MCF 10A (cell line): ENCODE results near the gene TCL1A. TPM values are rescaled to one million over a fixed set of nuclear protein-coding genes. Genes with fewer than 3 reads are reported as not detected.
"Not testable (repeated sequence)": the region's sequence is repeated elsewhere in the genome, so short reads cannot be mapped to it uniquely, and the experiment has no call there.

Source experiments
- BruUV-seq: library from RNA; stranded (reverse); fragments of 400-500 nt; replicated peaks from 2 replicates; lab custom pipeline; 2021; lab: Mats Ljungman, UMichigan
- CTCF ChIA-PET: fragments of 300-600 bp; sonication (Branson Sonifier 250); formaldehyde crosslinking; extraction: SDS; loops from one replicate; lab custom pipeline; 2021; ENCODE audit warnings: antibody characterized with exemption, inconsistent platforms; lab: Yijun Ruan, JAX
- POLR2A ChIA-PET: fragments of 300-600, 350-650 bp; sonication (Branson Sonifier 250); formaldehyde crosslinking; extraction: SDS; loops from one replicate; lab custom pipeline; 2020; ENCODE audit warnings: antibody characterized with exemption, inconsistent platforms; lab: Yijun Ruan, JAX
- DNase-seq: peaks from one replicate; pipeline ENCODE4 v3.0.0-alpha.2; 2018; ENCODE audit not compliant: unreplicated experiment
- H3K27ac Mint-ChIP-seq: one replicate; pipeline ENCODE4 v1.8.0; 2022; ENCODE audit warnings: mild to moderate bottlenecking, low read depth, mixed read lengths; ENCODE audit not compliant: unreplicated experiment
- H3K27me3 Mint-ChIP-seq: one replicate; pipeline ENCODE4 v1.8.0; 2022; ENCODE audit warnings: mixed read lengths; ENCODE audit not compliant: insufficient read depth, unreplicated experiment
- H3K36me3 Mint-ChIP-seq: one replicate; pipeline ENCODE4 v1.8.0; 2022; ENCODE audit warnings: mild to moderate bottlenecking, moderate library complexity, mixed read lengths; ENCODE audit not compliant: insufficient read depth, unreplicated experiment
- H3K4me1 Mint-ChIP-seq: one replicate; pipeline ENCODE4 v1.8.0; 2022; ENCODE audit warnings: mixed read lengths; ENCODE audit not compliant: insufficient read depth, unreplicated experiment
- H3K4me3 Mint-ChIP-seq: one replicate; pipeline ENCODE4 v1.8.0; 2022; ENCODE audit warnings: mild to moderate bottlenecking, moderate library complexity, mixed read lengths; ENCODE audit not compliant: unreplicated experiment
- H3K9me3 Mint-ChIP-seq: one replicate; pipeline ENCODE4 v1.8.0; 2022; ENCODE audit warnings: mixed read lengths; ENCODE audit not compliant: unreplicated experiment
- intact Hi-C: fragments of 100-400 bp; cut with micrococcal nuclease; formaldehyde crosslinking; loops from 2 replicates; pipeline ENCODE4 v1.14.1; 2022
- total RNA-seq: library from RNA; stranded (reverse); gene quantifications from 2 replicates; pipeline ENCODE4 v1.2.3, GENCODE V29; 2022
- TF ChIP-seq, protein P1 (sequence below): fragments of 200-600 bp; IDR thresholded peaks from one replicate; pipeline ENCODE4 v1.8.0; 2022; ENCODE audit warnings: antibody characterized with exemption, mild to moderate bottlenecking; ENCODE audit not compliant: unreplicated experiment

TCL1A gene
- total RNA-seq, 1 experiment from 2014 or later: not detected

DNA sequence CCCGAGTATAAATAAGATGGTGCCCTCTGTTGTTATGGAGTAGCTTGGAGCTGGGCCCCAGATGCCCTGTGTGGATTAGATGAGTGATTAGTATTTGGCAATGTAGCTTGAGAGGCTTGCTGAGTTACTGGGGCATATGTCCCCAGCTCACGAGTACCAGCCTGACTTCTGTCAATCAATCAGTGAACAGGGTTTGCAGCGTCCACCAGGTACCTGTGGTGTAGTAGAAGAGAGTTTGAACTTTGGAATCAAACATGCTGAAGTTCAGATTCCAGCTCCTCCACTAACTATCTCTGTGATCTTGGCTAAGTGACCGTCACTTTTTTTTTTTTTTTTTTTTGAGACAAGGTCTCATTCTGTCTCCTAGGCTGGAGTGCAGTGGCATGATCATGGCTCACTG, 39.3 kb downstream of the TCL1A start:
- no peaks in the 10 kb centered on the region for H3K9me3 Mint-ChIP-seq
- peaks cover 93% of the 10 kb centered on the region for H3K27me3 Mint-ChIP-seq
- ChIA-PET POLR2A (no interaction called here), CTCF (interaction anchor here (0.6 to 0.8 kb wide), 3 partner anchors 65 to 1369 kb away, joined by 3 read pairs; no protein-coding TSS in a partner anchor)
- DNase-seq: no peak
- no peak overlapping the region for H3K27ac Mint-ChIP-seq
- no peaks in the 10 kb centered on the region for H3K4me1 Mint-ChIP-seq
- H3K4me3 Mint-ChIP-seq: no peak overlapping the region
- no peaks in the 10 kb centered on the region for H3K36me3 Mint-ChIP-seq
- intact Hi-C loops: no loop called here
- TF ChIP-seq, protein P1, sequence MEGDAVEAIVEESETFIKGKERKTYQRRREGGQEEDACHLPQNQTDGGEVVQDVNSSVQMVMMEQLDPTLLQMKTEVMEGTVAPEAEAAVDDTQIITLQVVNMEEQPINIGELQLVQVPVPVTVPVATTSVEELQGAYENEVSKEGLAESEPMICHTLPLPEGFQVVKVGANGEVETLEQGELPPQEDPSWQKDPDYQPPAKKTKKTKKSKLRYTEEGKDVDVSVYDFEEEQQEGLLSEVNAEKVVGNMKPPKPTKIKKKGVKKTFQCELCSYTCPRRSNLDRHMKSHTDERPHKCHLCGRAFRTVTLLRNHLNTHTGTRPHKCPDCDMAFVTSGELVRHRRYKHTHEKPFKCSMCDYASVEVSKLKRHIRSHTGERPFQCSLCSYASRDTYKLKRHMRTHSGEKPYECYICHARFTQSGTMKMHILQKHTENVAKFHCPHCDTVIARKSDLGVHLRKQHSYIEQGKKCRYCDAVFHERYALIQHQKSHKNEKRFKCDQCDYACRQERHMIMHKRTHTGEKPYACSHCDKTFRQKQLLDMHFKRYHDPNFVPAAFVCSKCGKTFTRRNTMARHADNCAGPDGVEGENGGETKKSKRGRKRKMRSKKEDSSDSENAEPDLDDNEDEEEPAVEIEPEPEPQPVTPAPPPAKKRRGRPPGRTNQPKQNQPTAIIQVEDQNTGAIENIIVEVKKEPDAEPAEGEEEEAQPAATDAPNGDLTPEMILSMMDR: no peak
- no TSS peak for BruUV-seq

DNA sequence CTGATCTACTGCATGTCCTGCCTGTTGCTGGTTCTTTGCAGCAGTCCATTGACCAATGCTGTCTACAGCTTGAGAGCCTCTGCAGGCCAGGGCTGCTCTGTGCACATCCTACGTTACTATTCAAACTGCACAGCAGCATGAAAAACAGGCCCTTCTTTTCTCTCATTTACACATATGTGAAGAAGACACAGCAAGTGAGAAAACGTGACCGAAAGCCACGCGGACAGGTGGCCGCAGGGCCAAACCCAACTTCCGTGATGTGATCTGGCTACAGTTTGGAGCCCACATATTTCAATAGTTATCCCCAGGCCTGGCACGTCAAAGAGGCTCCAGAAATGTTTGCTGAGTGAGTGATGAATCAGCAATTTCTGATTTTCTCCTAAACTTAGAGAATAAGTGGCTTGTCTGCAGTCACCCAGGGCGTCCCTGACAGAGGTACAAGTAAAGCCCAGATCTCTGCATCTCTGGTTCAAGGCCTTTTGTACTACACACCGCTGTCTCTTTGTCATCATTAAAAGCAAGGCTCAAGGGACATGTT, 45.6 kb downstream of the TCL1A start:
- ChIA-PET POLR2A (interaction anchor here (0.8 kb wide), 1 partner anchor 294 kb away, joined by 3 read pairs; no protein-coding TSS in a partner anchor), CTCF (interaction anchor here (0.6 kb wide), 1 partner anchor 62 kb away, joined by 5 read pairs; no protein-coding TSS in a partner anchor)
- H3K4me1 Mint-ChIP-seq: no peaks in the 10 kb centered on the region
- intact Hi-C loops: no loop called here
- H3K4me3 Mint-ChIP-seq: no peak overlapping the region
- TF ChIP-seq, protein P1: no peak
- no TSS peak for BruUV-seq
- no peak for DNase-seq
- peaks cover 40% of the 10 kb centered on the region for H3K27me3 Mint-ChIP-seq
- H3K27ac Mint-ChIP-seq: no peak overlapping the region
- no peaks in the 10 kb centered on the region for H3K9me3 Mint-ChIP-seq
- no peaks in the 10 kb centered on the region for H3K36me3 Mint-ChIP-seq

DNA sequence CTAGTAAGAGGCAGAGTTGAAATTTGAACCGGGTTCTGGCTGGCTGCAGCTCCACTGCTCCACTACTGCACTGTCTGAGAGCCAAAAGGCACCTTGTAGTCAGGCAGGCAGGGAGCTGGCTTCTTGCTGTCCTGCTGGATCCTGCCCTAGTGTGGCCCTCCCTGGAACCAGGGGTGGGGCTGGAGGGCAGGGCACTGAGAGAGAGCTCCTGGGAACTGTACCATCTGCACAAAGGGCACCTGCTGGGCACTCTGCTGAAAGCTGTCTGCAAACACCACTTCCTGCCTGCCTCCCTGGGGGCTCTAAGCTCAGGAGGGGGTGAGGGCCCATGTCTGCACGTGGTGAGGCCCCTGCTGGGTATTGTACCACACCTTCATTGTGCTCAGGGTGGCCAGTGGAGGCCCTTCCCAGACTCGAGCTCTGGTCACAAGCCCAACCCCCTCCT, 46.7 kb downstream of the TCL1A start:
- Mint-ChIP-seq H3K27ac (no peak overlapping the region), H3K4me1 (peaks cover 10% of the 10 kb centered on the region), H3K27me3 (peaks cover 40% of the 10 kb centered on the region), H3K36me3 (no peaks in the 10 kb centered on the region), H3K4me3 (no peak overlapping the region), H3K9me3 (no peaks in the 10 kb centered on the region)
- DNase-seq: no peak
- ChIA-PET POLR2A (interaction anchor here (0.8 kb wide), 1 partner anchor 293 kb away, joined by 3 read pairs; no protein-coding TSS in a partner anchor), CTCF (no interaction called here)
- BruUV-seq: no TSS peak
- intact Hi-C loops: no loop called here
- TF ChIP-seq, protein P1: no peak

DNA sequence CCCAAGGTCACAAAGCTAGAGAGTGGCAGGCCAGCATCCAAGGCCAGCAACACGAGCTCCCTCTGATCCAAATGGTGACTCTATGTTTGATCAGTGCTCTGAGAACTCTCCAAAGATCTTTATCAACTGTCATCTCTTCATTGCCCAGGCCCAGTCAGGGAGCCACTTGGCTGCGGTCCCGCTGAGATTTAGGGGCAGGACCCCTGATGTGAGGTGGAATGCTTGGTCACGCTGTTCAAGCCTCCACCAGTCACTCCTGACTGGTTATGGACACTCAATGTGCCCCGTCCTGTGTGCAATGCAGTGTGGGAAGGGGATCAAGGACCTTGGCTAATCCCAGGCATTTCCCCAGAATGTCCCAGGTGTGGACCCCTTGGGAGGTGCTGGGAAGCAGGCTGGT, 47.5 kb downstream of the TCL1A start:
- H3K36me3 Mint-ChIP-seq: no peaks in the 10 kb centered on the region
- intact Hi-C loops: no loop called here
- TF ChIP-seq, protein P1: no peak
- no peak overlapping the region for H3K4me3 Mint-ChIP-seq
- peaks cover 13% of the 10 kb centered on the region for H3K4me1 Mint-ChIP-seq
- POLR2A ChIA-PET: no interaction called here
- H3K9me3 Mint-ChIP-seq: no peaks in the 10 kb centered on the region
- CTCF ChIA-PET: interaction anchor here (0.6 kb wide), 1 partner anchor 38 kb away, joined by 3 read pairs; no protein-coding TSS in a partner anchor
- BruUV-seq: no TSS peak
- peaks cover 47% of the 10 kb centered on the region for H3K27me3 Mint-ChIP-seq
- H3K27ac Mint-ChIP-seq: no peak overlapping the region
- DNase-seq: no peak

DNA sequence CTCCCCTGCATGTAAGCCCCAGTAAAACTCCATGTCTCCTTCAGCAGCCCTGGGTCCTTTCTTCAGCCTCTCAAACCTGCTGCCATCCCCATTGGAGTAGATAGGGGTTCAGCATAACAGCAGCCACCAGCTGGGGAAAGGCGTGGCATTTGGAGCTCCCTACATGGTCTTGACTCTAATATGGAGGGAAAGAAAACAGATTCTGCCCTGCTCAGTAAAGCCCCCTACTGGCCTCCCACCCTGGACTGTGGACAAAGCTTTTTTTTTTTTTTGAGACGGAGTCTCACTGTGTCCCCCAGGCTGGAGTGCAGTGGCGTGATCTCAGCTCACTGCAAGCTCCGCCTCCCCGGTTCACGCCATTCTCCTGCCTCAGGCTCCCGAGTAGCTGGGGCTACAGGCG, 48.4 kb downstream of the TCL1A start:
- H3K36me3 Mint-ChIP-seq, intact Hi-C loops, H3K4me3 Mint-ChIP-seq, H3K9me3 Mint-ChIP-seq, H3K27ac Mint-ChIP-seq, DNase-seq, BruUV-seq, POLR2A ChIA-PET: not testable (repeated sequence)
- Mint-ChIP-seq H3K4me1 (peaks cover 13% of the 10 kb centered on the region), H3K27me3 (peaks cover 47% of the 10 kb centered on the region)
- CTCF ChIA-PET: interaction anchor here (0.6 to 0.7 kb wide), 2 partner anchors 19 to 168 kb away, joined by 3 to 6 read pairs; no protein-coding TSS in a partner anchor
